Trophoblast cell (in vitro differentiated cells and primary cell): ENCODE measurements around the gene NR1I3.
A peak's percentile ranks its signal among the peaks of the same experiment; 100 is the strongest.
"Not testable (repeated sequence)": the region's sequence is repeated elsewhere in the genome, so short reads cannot be mapped to it uniquely, and the experiment has no call there.

Source experiments
- DNase-seq, 2 donors: peaks; one replicate each; pipeline ENCODE4 v3.0.0-alpha.2; 2016
- H2AFZ ChIP-seq: 2 replicates; pipeline ENCODE4 v1.6.1; 2013; ENCODE audit warnings: low read length, moderate library complexity, mild to moderate bottlenecking; ENCODE audit not compliant: insufficient read depth, poor library complexity
- H2AK5ac ChIP-seq: 2 replicates; pipeline ENCODE4 v1.6.1; 2013; ENCODE audit warnings: mild to moderate bottlenecking, low read length
- H2BK120ac ChIP-seq: 2 replicates; pipeline ENCODE4 v1.6.1; 2013; ENCODE audit warnings: low read length, mild to moderate bottlenecking, moderate library complexity; ENCODE audit not compliant: insufficient read depth, poor library complexity
- H2BK12ac ChIP-seq: 2 replicates; pipeline ENCODE4 v1.6.1; 2013; ENCODE audit warnings: mild to moderate bottlenecking, low read length, moderate library complexity
- H2BK5ac ChIP-seq: 2 replicates; pipeline ENCODE4 v1.6.1; 2013; ENCODE audit warnings: low read length, low read depth, moderate library complexity, mild to moderate bottlenecking; ENCODE audit not compliant: poor library complexity
- H3K14ac ChIP-seq: 2 replicates; pipeline ENCODE4 v1.6.1; 2013; ENCODE audit warnings: mild to moderate bottlenecking, low read length
- H3K18ac ChIP-seq: 2 replicates; pipeline ENCODE4 v1.6.1; 2013; ENCODE audit warnings: mild to moderate bottlenecking, low read length
- H3K23ac ChIP-seq: 2 replicates; pipeline ENCODE4 v1.6.1; 2013; ENCODE audit warnings: low read length
- H3K27ac ChIP-seq: 2 replicates; pipeline ENCODE4 v1.5.1; 2013; ENCODE audit warnings: low read depth, mild to moderate bottlenecking, inconsistent platforms, low read length, moderate library complexity
- H3K27me3 ChIP-seq: 2 replicates; pipeline ENCODE4 v1.6.1; 2013; ENCODE audit warnings: inconsistent platforms, mild to moderate bottlenecking, low read length, moderate library complexity; ENCODE audit not compliant: insufficient read depth
- H3K36me3 ChIP-seq, 2 experiments: 1 replicate in 1 of 2; 2 replicates in 1 of 2; pipeline ENCODE4 v1.6.1; 2013; ENCODE audit warnings: low read length in 2 of 2, mild to moderate bottlenecking in 2 of 2, moderate library complexity in 1 of 2; ENCODE audit not compliant: insufficient read depth in 2 of 2, control insufficient read depth in 1 of 2
- H3K4ac ChIP-seq: 2 replicates; pipeline ENCODE4 v1.6.1; 2013; ENCODE audit warnings: low read depth, mild to moderate bottlenecking, low read length, moderate library complexity
- H3K4me1 ChIP-seq, 2 experiments: 1 replicate in 1 of 2; 2 replicates in 1 of 2; pipeline ENCODE4 v1.6.1; 2013; ENCODE audit warnings: low read length in 2 of 2, mild to moderate bottlenecking in 2 of 2, moderate library complexity in 1 of 2; ENCODE audit not compliant: insufficient read depth in 2 of 2, control insufficient read depth in 1 of 2
- H3K4me2 ChIP-seq: 2 replicates; pipeline ENCODE4 v1.6.1; 2013; ENCODE audit warnings: inconsistent platforms, mild to moderate bottlenecking, low read length, moderate library complexity
- H3K4me3 ChIP-seq: 2 replicates; pipeline ENCODE4 v1.5.1; 2013; ENCODE audit warnings: mild to moderate bottlenecking, low read depth, low read length, inconsistent platforms
- H3K79me1 ChIP-seq: one replicate; pipeline ENCODE4 v1.6.1; 2013; ENCODE audit warnings: low read length
- H3K79me2 ChIP-seq: 2 replicates; pipeline ENCODE4 v1.6.1; 2013; ENCODE audit warnings: low read length, mild to moderate bottlenecking; ENCODE audit not compliant: control insufficient read depth, insufficient read depth, poor library complexity
- H3K9ac ChIP-seq: 2 replicates; pipeline ENCODE4 v1.6.1; 2013; ENCODE audit warnings: mild to moderate bottlenecking, low read length
- H3K9me3 ChIP-seq: 2 replicates; pipeline ENCODE4 v1.6.1; 2013; ENCODE audit warnings: low read depth, mild to moderate bottlenecking, control low read depth, inconsistent platforms, low read length; ENCODE audit not compliant: insufficient read depth
- H4K12ac ChIP-seq: 2 replicates; pipeline ENCODE4 v1.6.1; 2013; ENCODE audit warnings: low read depth, mild to moderate bottlenecking, low read length, moderate library complexity
- H4K8ac ChIP-seq: 2 replicates; pipeline ENCODE4 v1.6.1; 2013; ENCODE audit warnings: low read depth, mild to moderate bottlenecking, low read length, moderate library complexity
- H4K91ac ChIP-seq: one replicate; pipeline ENCODE4 v1.6.1; 2013; ENCODE audit warnings: low read depth, mild to moderate bottlenecking, low read length, moderate library complexity
- WGBS: extraction: QIAGEN DNeasy Blood & Tissue Kit; methylation state at CpG from one replicate; pipeline ENCODE4 v1.1.7; 2013; ENCODE audit warnings: missing lambda C conversion rate; ENCODE audit not compliant: insufficient read length, insufficient coverage; ENCODE audit errors: extremely low coverage; 5-methylcytosine and 5-hydroxymethylcytosine counted together

NR1I3 gene

GRCh38 chr1:161250829-161251228 lies 12.8 kb upstream of the NR1I3 start:
- H4K91ac ChIP-seq, result no peak overlapping the region
- no peak overlapping the region for H2AFZ ChIP-seq
- H3K4ac ChIP-seq, result no peak overlapping the region
- no peak overlapping the region for H3K18ac ChIP-seq
- no peak overlapping the region for H3K23ac ChIP-seq
- H2BK5ac ChIP-seq, result no peak overlapping the region
- H3K9me3 ChIP-seq, result no peaks in the 10 kb centered on the region
- no peaks in the 10 kb centered on the region for H3K79me1 ChIP-seq
- H3K27me3 ChIP-seq, result no peaks in the 10 kb centered on the region
- H3K79me2 ChIP-seq, result no peaks in the 10 kb centered on the region
- no peak overlapping the region for H3K27ac ChIP-seq
- H3K4me3 ChIP-seq, result no peak overlapping the region
- no peak overlapping the region for H3K14ac ChIP-seq
- no peak overlapping the region for H3K4me2 ChIP-seq
- H3K4me1 ChIP-seq, result no peaks in the 10 kb centered on the region
- no peak overlapping the region for H4K8ac ChIP-seq
- H3K36me3 ChIP-seq, result no peaks in the 10 kb centered on the region
- no peak overlapping the region for H2AK5ac ChIP-seq
- H4K12ac ChIP-seq, result no peak overlapping the region
- H2BK12ac ChIP-seq, result no peak overlapping the region
- DNase-seq, result no peak
- no peak overlapping the region for H3K9ac ChIP-seq
- H2BK120ac ChIP-seq, result no peak overlapping the region
- WGBS, result no CpG with 5 or more reads among the region's 7 CpGs

- not testable (repeated sequence) for H2AK5ac ChIP-seq, H3K4me3 ChIP-seq, H3K18ac ChIP-seq, H3K79me2 ChIP-seq, H3K4ac ChIP-seq, H3K9ac ChIP-seq, H2BK120ac ChIP-seq, DNase-seq, H3K27ac ChIP-seq, H3K4me1 ChIP-seq, H4K12ac ChIP-seq, H3K23ac ChIP-seq, H3K36me3 ChIP-seq, H3K9me3 ChIP-seq, H3K14ac ChIP-seq, H2AFZ ChIP-seq, H3K4me2 ChIP-seq, H4K91ac ChIP-seq, H3K79me1 ChIP-seq, H3K27me3 ChIP-seq, H4K8ac ChIP-seq, H2BK5ac ChIP-seq, H2BK12ac ChIP-seq
- no CpG with 5 or more reads among the region's 5 CpGs for WGBS
These were observed 12.1 kb upstream of the NR1I3 start for GRCh38 chr1:161250100-161250499.

GRCh38 chr1:161244888-161245287 lies 6.9 kb upstream of the NR1I3 start:
- Histone ChIP-seq H3K18ac (no peak overlapping the region), H2BK5ac (no peak overlapping the region), H3K79me2 (no peaks in the 10 kb centered on the region), H2BK12ac (no peak overlapping the region), H3K9ac (no peak overlapping the region), H3K4ac (no peak overlapping the region), H3K14ac (no peak overlapping the region), H2AFZ (no peak overlapping the region), H3K27ac (no peak overlapping the region), H3K4me3 (no peak overlapping the region), H3K36me3 (no peaks in the 10 kb centered on the region), H3K9me3 (peaks cover 1% of the 10 kb centered on the region), H2BK120ac (no peak overlapping the region), H4K91ac (no peak overlapping the region), H3K79me1 (no peaks in the 10 kb centered on the region), H3K27me3 (no peaks in the 10 kb centered on the region), H3K23ac (no peak overlapping the region), H4K12ac (no peak overlapping the region), H2AK5ac (no peak overlapping the region), H4K8ac (no peak overlapping the region), H3K4me1 (peaks cover 9 to 11% of the 10 kb centered on the region in 2 experiments), H3K4me2 (no peak overlapping the region)
- DNase-seq, result no peak
- no CpG with 5 or more reads among the region's 4 CpGs for WGBS

GRCh38 chr1:161242313-161242712 lies 4.3 kb upstream of the NR1I3 start:
- no peak overlapping the region for H3K9ac ChIP-seq

More at GRCh38 chr1:161242313-161242712, 4.3 kb upstream of the NR1I3 start:
- Histone ChIP-seq H3K23ac (no peak overlapping the region), H3K36me3 (no peaks in the 10 kb centered on the region), H2BK5ac (no peak overlapping the region), H3K9me3 (peaks cover 1% of the 10 kb centered on the region), H3K27ac (peak overlapping the region; percentile 55), H4K12ac (no peak overlapping the region), H3K4me2 (peak overlapping the region; percentile 33), H2BK12ac (no peak overlapping the region), H2AFZ (no peak overlapping the region), H3K4ac (no peak overlapping the region), H4K91ac (no peak overlapping the region), H3K18ac (no peak overlapping the region), H4K8ac (no peak overlapping the region), H3K14ac (no peak overlapping the region), H3K79me1 (no peaks in the 10 kb centered on the region), H2BK120ac (no peak overlapping the region), H3K4me1 (peaks cover 9 to 17% of the 10 kb centered on the region in 2 experiments), H3K27me3 (no peaks in the 10 kb centered on the region), H3K4me3 (no peak overlapping the region), H2AK5ac (no peak overlapping the region), H3K79me2 (no peaks in the 10 kb centered on the region)
- peak in 1 of 2 donors; percentile 56 for DNase-seq
- no CpG with 5 or more reads among the region's 2 CpGs for WGBS
